Lower leg skin (tissue), 4 donors: ENCODE data around the gene CDC73. TPM values are rescaled to one million over a fixed set of nuclear protein-coding genes. Genes with fewer than 3 reads are reported as not detected.
"Not testable (repeated sequence)": the region's sequence is repeated elsewhere in the genome, so short reads cannot be mapped to it uniquely, and the experiment has no call there.

Experiments
- DNase-seq, 2 donors: peaks; one replicate each; pipeline ENCODE4 v3.0.0-alpha.2; 2019; ENCODE audit warnings: low spot score in 2 of 2
- H3K4me3 ChIP-seq: fragments of 200-600 bp; sonication (generic); 2 replicates; pipeline ENCODE4 v1.5.1; 2017; ENCODE audit warnings: mild to moderate bottlenecking, low read depth; ENCODE audit not compliant: poor library complexity, severe bottlenecking
- CTCF ChIP-seq, 3 donors: fragments of 450-650 bp; IDR thresholded peaks; one replicate each; pipeline ENCODE4 v1.5.1; 2016; ENCODE audit warnings: antibody characterized with exemption in 3 of 3, mild to moderate bottlenecking in 3 of 3, moderate library complexity in 2 of 3
- POLR2A ChIP-seq, 2 donors: fragments of 450-650 bp; IDR thresholded peaks; one replicate each; pipeline ENCODE4 v1.6.1; 2016 to 2017; ENCODE audit warnings: antibody characterized with exemption in 2 of 2, mild to moderate bottlenecking in 1 of 2, moderate library complexity in 1 of 2
- WGBS, 2 donors: methylation state at CpG; one replicate each; pipeline ENCODE4 v1.1.5; 2018; 5-methylcytosine and 5-hydroxymethylcytosine counted together
- intact Hi-C: fragments of 100-400 bp; cut with DNase I; formaldehyde crosslinking; loops from one replicate; pipeline ENCODE4 v1.15.0; 2023; ENCODE audit warnings: low total_unique reads
- total RNA-seq, 4 donors: library from RNA; depleted of rRNA; stranded (reverse); fragments of >200 nt; gene quantifications; one replicate each; pipeline ENCODE4 v1.1.0, GENCODE V29; 2016

CDC73 gene
- total RNA-seq, 4 donors from 2014 or later, result 19.2 to 23.7 (median 20.0) TPM

- intact Hi-C loops, result no loop called here
- no peak for TF ChIP-seq CTCF (IDR thresholded peaks at IDR 0.05)
- TF ChIP-seq POLR2A (IDR thresholded peaks at IDR 0.05), result no peak
- no peak for DNase-seq
- no peak overlapping the region for H3K4me3 ChIP-seq
- 95 to 98% methylated on average over 2 of the region's 2 CpGs for WGBS, 2 donors
Measured at GRCh38 chr1:193278968-193279367, 157.1 kb downstream of the CDC73 start.

- TF ChIP-seq POLR2A (IDR thresholded peaks at IDR 0.05), result no peak
- TF ChIP-seq CTCF (IDR thresholded peaks at IDR 0.05), result no peak
- intact Hi-C loops, result no loop called here
- WGBS, 2 donors, result 84 to 87% methylated on average over 1 of the region's 1 CpG
- no peak overlapping the region for H3K4me3 ChIP-seq
- no peak for DNase-seq
Measured at GRCh38 chr1:193281894-193282293, 160.1 kb downstream of the CDC73 start.

GRCh38 chr1:193283016-193283415 lies 161.2 kb downstream of the CDC73 start:
- intact Hi-C loops, result no loop called here

GRCh38 chr1:193284219-193284618 lies 162.4 kb downstream of the CDC73 start:
- no peak for TF ChIP-seq CTCF (IDR thresholded peaks at IDR 0.05)
- no peak for TF ChIP-seq POLR2A (IDR thresholded peaks at IDR 0.05)
- intact Hi-C loops, result no loop called here
- DNase-seq, result no peak
- H3K4me3 ChIP-seq, result no peak overlapping the region

More at GRCh38 chr1:193283016-193283415, 161.2 kb downstream of the CDC73 start:
- DNase-seq, result no peak
- no peak overlapping the region for H3K4me3 ChIP-seq
- 60 to 76% methylated on average over 1 of the region's 1 CpG for WGBS, 2 donors
- TF ChIP-seq CTCF (IDR thresholded peaks at IDR 0.05), result no peak
- TF ChIP-seq POLR2A (IDR thresholded peaks at IDR 0.05), result no peak

GRCh38 chr1:193285641-193286040 lies 163.8 kb downstream of the CDC73 start:
- no peak for DNase-seq
- TF ChIP-seq CTCF (IDR thresholded peaks at IDR 0.05) (no peak), POLR2A (IDR thresholded peaks at IDR 0.05) (no peak)
- intact Hi-C loops, result no loop called here
- H3K4me3 ChIP-seq, result no peak overlapping the region

- H3K4me3 ChIP-seq, DNase-seq, intact Hi-C loops: not testable (repeated sequence)
- 57 to 66% methylated on average over 2 of the region's 2 CpGs for WGBS, 2 donors
Measured at GRCh38 chr1:193288548-193289080, 166.8 kb downstream of the CDC73 start.
